Fibroblast of skin of right quadriceps (primary cell): Measurements from ENCODE around the gene TARBP1.
A peak's percentile ranks its signal among the peaks of the same experiment; 100 is the strongest.
"Not testable (repeated sequence)": the region's sequence is repeated elsewhere in the genome, so short reads cannot be mapped to it uniquely, and the experiment has no call there.

Experiments used
- DNase-seq: peaks from one replicate; pipeline ENCODE4 v3.0.0-alpha.2; 2013

TARBP1 gene, protein sequence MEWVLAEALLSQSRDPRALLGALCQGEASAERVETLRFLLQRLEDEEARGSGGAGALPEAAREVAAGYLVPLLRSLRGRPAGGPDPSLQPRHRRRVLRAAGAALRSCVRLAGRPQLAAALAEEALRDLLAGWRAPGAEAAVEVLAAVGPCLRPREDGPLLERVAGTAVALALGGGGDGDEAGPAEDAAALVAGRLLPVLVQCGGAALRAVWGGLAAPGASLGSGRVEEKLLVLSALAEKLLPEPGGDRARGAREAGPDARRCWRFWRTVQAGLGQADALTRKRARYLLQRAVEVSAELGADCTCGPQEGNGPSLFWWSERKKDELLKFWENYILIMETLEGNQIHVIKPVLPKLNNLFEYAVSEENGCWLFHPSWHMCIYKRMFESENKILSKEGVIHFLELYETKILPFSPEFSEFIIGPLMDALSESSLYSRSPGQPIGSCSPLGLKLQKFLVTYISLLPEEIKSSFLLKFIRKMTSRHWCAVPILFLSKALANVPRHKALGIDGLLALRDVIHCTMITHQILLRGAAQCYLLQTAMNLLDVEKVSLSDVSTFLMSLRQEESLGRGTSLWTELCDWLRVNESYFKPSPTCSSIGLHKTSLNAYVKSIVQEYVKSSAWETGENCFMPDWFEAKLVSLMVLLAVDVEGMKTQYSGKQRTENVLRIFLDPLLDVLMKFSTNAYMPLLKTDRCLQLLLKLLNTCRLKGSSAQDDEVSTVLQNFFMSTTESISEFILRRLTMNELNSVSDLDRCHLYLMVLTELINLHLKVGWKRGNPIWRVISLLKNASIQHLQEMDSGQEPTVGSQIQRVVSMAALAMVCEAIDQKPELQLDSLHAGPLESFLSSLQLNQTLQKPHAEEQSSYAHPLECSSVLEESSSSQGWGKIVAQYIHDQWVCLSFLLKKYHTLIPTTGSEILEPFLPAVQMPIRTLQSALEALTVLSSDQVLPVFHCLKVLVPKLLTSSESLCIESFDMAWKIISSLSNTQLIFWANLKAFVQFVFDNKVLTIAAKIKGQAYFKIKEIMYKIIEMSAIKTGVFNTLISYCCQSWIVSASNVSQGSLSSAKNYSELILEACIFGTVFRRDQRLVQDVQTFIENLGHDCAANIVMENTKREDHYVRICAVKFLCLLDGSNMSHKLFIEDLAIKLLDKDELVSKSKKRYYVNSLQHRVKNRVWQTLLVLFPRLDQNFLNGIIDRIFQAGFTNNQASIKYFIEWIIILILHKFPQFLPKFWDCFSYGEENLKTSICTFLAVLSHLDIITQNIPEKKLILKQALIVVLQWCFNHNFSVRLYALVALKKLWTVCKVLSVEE (N-terminal part only)

GRCh38 chr1:234478481-234479309, at the start of gene TARBP1:
TSS of gene TARBP1 (minus strand) at chr1:234479179. CDS start at chr1:234479103, 76 bp downstream.
- peak; percentile 74 for DNase-seq

DNA sequence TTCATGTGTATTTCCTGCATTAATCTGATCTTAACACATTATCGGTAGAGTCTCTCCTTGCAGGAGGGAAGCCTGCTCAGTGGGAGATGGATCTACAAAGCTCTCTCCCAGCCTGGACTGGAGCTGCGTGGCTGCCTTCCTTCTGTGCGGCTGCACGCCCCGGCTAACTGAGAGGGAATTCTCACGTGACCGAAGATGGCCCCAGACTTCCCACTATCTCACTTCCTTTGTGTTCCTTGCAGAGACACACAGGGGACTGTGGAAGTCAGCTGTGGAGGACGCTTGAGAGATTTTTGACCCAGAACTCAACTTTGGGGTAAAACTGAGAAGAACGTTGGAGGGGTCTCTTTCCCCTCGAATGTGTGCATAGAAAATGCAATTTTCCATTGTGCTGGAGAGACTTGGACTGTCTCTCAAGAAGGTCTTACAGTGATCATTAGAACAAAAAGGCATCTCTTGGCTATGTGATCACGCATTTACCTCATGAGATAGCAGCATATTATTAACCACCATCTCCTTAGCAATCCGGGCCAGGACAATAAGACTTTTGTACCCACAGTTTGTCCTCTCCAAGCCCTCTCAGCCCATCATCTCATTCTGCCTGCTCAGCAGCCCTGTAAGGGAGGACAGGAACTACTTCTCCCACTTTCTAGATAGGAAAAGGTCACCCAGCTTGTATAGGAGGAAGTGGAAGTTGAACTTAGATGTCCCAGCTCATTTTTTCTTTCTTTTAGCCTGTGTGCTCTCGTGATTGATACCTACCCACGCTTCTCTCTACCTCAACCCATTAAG, 49.3 kb upstream of the TARBP1 start:
- DNase-seq, result no peak

DNA sequence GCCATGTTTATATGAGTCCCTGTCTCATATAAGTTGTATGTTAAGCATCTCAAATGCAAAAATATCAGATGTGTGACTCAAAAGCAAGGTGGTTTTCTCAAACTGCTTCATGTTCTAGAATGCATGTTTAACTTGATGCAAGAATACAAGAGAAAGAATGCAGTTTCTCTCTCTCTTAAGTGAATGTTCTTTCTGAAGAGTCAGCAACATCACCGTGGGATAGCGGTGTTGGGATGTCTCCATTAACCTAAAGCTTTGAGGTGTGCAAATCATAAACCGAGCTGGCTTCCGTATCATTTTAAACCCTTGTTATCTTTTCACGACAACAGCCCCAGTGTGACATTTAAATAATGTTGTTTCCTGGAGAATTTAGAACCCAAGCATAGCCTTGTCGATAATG, 48.4 kb upstream of the TARBP1 start:
- no peak for DNase-seq

DNA sequence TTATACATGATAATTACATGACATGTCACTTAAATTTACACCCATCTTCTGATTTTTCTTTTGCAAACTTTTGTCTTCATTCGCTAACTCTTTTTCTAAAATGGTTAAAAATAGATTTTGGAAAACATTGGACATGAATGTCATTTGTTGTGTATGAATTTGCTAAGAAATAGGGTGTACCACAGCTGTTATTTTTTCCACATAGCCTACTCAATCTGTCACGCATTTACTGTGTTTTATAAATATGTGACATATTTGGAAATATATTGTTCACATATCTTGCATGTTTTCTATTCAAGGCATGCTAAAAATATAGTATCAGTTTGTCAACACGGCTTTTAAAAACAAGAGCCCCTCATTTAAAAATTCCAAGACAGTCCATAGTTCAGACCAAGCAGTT, 47.9 kb upstream of the TARBP1 start:
- no peak for DNase-seq

GRCh38 chr1:234525099-234525799, 46.3 kb upstream of the TARBP1 start:
- no peak for DNase-seq

- DNase-seq, result no peak
These were observed 42.9 kb upstream of the TARBP1 start for GRCh38 chr1:234521836-234522235.

- no peak for DNase-seq
These were observed 42.2 kb upstream of the TARBP1 start for GRCh38 chr1:234520908-234521817.

- no peak for DNase-seq
These were observed 40.5 kb upstream of the TARBP1 start for GRCh38 chr1:234519506-234519905.

GRCh38 chr1:234518876-234519275, 39.9 kb upstream of the TARBP1 start:
- DNase-seq, result no peak

DNA sequence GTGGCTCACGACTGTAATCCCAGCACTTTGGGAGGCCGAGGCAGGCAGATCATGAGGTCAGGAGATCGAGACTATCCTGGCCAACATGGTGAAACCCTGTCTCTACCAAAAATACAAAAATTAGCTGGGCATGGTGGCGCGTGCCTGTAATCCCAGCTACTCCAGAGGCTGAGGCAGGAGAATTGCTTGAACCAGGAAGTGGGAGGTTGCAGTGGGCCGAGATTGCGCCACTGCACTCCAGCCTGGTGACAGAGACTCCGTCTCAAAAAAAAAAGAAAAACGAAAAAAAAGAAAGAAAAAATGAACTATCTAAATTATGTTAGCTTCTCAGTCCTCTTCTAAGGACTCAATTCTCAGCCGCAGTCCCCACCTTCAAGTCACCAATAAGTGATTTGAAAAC, 39.1 kb upstream of the TARBP1 start:
- DNase-seq, result not testable (repeated sequence)

- DNase-seq, result no peak
These were observed 38.3 kb upstream of the TARBP1 start for GRCh38 chr1:234517110-234517802.

GRCh38 chr1:234515821-234516241, 36.9 kb upstream of the TARBP1 start:
- peak; percentile 88 for DNase-seq

- DNase-seq, result no peak
These were observed 36.4 kb upstream of the TARBP1 start for GRCh38 chr1:234515411-234515810.

DNA sequence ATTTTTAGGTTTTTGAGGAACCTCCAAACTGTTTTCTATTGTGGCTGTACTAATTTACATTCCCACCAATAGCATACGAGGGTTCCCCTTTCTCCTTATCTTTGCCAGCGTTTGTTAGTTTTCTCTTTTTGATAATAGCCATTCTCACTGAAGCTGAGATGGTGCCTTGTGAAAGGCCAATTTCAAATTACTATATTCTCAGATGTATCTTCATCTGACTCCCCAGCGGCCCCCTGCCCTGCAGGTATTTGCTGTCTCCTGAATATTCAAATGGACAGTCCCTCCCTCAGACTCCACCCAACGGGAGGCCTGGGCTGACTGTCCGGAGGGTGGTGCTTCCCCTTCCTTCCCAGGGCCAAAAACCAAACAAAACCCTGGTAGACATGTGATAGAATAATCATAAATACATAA, 33.5 kb upstream of the TARBP1 start:
- DNase-seq, result no peak

DNA sequence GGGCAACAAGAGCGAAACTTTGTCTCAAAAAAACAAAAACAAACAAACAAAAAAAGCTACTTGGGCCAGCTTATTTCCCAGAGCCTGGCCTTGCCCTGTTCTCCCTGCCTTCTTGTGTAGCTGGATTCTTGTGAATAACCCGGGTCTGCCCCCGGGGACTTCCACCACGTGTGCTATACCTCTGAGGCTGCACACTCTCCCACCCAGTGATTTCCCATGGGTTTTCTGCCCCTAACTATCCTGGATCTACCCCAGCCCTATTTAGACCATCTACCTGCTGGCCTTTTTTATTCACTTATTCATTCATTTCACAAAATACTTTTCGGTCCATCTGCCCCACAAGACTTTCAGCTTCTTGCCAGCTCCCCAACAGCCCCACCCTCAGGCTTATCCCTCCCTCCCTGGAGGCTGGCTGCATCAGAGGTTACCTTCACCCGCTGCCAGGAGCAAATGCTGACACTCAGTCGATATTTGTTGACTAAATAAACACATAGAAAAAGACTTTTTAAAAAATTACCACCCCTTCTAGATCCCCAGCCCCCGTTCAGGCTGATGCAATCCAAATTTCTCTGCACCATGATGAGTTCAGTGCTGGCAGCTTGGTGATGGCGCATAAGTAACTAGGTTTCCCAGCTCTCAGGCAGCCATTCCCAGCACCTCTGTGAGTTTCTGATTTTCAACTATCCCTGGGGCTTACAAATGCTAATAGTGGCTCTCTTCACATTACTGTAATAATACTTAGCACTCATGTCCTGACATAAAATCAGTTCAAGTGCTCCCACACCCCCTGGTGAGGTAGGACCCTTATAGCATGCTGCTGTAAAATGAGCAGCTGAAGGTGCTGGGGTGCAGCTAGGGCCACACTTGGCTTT, 30.7 kb upstream of the TARBP1 start:
- peak; percentile 57 for DNase-seq

DNA sequence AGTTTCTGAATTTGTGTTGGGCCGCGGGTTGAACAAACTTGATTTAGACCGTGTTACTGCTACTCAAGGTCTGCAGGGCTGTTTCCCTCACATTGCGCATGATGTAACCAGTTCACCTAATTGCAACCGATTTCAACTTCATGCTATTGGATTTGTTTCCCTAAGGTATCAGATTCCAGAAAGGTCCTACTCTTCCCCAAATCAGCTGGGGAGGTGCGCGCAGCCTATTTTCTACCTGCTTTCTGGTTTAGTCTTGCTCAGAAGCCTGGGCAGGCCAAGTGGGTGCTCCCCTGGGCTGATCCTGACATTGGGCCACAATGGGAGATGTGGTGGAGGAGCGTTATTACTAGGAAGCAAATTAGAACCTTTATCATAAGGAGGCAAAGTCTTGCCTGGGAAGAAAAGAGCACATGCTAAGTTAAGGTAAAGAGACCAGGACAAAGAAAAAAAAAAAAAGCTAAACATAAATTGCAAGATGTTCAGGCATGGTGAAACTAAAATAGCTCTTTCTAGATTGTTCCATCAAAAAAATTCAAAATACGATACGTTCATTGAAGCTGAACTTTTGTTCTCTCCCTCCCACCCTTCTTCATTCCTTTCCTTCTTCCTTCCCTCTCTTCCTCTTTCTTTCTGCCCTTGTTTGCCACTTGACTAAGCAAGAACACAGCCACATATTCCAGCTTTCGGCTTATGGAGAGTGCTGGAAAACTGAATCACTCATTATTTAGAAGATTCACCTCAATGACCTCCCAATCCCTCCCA, 28.8 kb upstream of the TARBP1 start:
- DNase-seq, result no peak

- DNase-seq, result no peak
These were observed 28.1 kb upstream of the TARBP1 start for GRCh38 chr1:234507089-234507488.
